HL-60 (cell line): ENCODE results near the gene ITGA8.

Source experiments
- POLR2AphosphoS5 ChIP-seq: IDR thresholded peaks from 2 replicates; pipeline ENCODE4 v1.6.1; 2012; ENCODE audit warnings: low read depth
- TF ChIP-seq, protein P1 (sequence below): IDR thresholded peaks from one replicate; pipeline ENCODE4 v1.5.1; 2011; ENCODE audit warnings: low read length, control low read depth, inconsistent platforms; ENCODE audit not compliant: insufficient read depth

- TF ChIP-seq, protein P1, sequence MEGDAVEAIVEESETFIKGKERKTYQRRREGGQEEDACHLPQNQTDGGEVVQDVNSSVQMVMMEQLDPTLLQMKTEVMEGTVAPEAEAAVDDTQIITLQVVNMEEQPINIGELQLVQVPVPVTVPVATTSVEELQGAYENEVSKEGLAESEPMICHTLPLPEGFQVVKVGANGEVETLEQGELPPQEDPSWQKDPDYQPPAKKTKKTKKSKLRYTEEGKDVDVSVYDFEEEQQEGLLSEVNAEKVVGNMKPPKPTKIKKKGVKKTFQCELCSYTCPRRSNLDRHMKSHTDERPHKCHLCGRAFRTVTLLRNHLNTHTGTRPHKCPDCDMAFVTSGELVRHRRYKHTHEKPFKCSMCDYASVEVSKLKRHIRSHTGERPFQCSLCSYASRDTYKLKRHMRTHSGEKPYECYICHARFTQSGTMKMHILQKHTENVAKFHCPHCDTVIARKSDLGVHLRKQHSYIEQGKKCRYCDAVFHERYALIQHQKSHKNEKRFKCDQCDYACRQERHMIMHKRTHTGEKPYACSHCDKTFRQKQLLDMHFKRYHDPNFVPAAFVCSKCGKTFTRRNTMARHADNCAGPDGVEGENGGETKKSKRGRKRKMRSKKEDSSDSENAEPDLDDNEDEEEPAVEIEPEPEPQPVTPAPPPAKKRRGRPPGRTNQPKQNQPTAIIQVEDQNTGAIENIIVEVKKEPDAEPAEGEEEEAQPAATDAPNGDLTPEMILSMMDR: no peak
- no peak for TF ChIP-seq POLR2AphosphoS5
Measured at GRCh38 chr10:15494850-15495506, 224.7 kb downstream of the ITGA8 start.
